ENCODE data around the gene TENT5C. TPM values are rescaled to one million over a fixed set of nuclear protein-coding genes. Genes with fewer than 3 reads are reported as not detected.

Gene TENT5C
- total and polyA plus RNA-seq, 9 of the 15 experiments (the other 6 are each of a cell fraction or from before 2014, with no cell fraction given): 1.8 to 7.7 (median 4.0) TPM

- TF ChIP-seq ZNF3 (CRISPR knock-in tag; IDR thresholded peaks at IDR 0.05) (no peak), NFIC (IDR thresholded peaks at IDR 0.05) (peak; percentile 94), ZNF277 (CRISPR knock-in tag; IDR thresholded peaks at IDR 0.05; ENCODE audit: borderline replicate concordance) (no peak), GATA2 (CRISPR knock-in tag; IDR thresholded peaks at IDR 0.05) (peak; percentile 91), MYC (IDR thresholded peaks at IDR 0.05; ENCODE audit: low read depth, low read length) (0 out of 2 replicates have a peak, but pooled peaks have one; percentile 48), MYC (CRISPR knock-in tag; IDR thresholded peaks at IDR 0.05; ENCODE audit: borderline replicate concordance, low read depth) (no peak), ILK (tag; IDR thresholded peaks at IDR 0.05; ENCODE audit: borderline replicate concordance, low read depth) (no peak), ZNF212 (CRISPR knock-in tag; IDR thresholded peaks at IDR 0.05) (peak; percentile 85; the same call in 1 of the 2 replicates), TCF3 (CRISPR knock-in tag; IDR thresholded peaks at IDR 0.05) (peak; percentile 98), RB1 (IDR thresholded peaks at IDR 0.05; ENCODE audit: low read depth) (0 out of 2 replicates have a peak, but pooled peaks have one; percentile 27), PML (IDR thresholded peaks at IDR 0.05; ENCODE audit: low read length) (peak; percentile 96), RBM39 (optimal IDR thresholded peaks at IDR 0.05; ENCODE audit: low read depth, low read length) (no peak), ATF3 (IDR thresholded peaks at IDR 0.05) (peak; percentile 90), ATF3 (CRISPR knock-in tag; conservative IDR thresholded peaks at IDR 0.05) (no peak), MAFF (IDR thresholded peaks at IDR 0.05; ENCODE audit: low read length) (no peak; the same call in 1 of the 2 replicates), ZSCAN29 (IDR thresholded peaks at IDR 0.05) (0 out of 2 replicates have a peak, but pooled peaks have one; percentile 11), KDM4B (IDR thresholded peaks at IDR 0.05; ENCODE audit: borderline replicate concordance in 2 of 2, low read depth in 1 of 2) (no peak), HOXB6 (CRISPR knock-in tag; IDR thresholded peaks at IDR 0.05; ENCODE audit: borderline replicate concordance) (no peak), ZNF589 (CRISPR knock-in tag; IDR thresholded peaks at IDR 0.05; ENCODE audit: low read depth) (peak; percentile 62), RBM22 (IDR thresholded peaks at IDR 0.05; ENCODE audit: low read depth, low read length, poor library complexity, severe bottlenecking) (no peak), IFI16 (CRISPR knock-in tag; IDR thresholded peaks at IDR 0.05) (no peak), SOX6 (IDR thresholded peaks at IDR 0.05) (peak; percentile 93), ZNF780A (CRISPR knock-in tag; IDR thresholded peaks at IDR 0.05) (no peak), DACH1 (IDR thresholded peaks at IDR 0.05; ENCODE audit: partially characterized antibody) (peak; percentile 82)
- TF ChIP-seq, protein P1, sequence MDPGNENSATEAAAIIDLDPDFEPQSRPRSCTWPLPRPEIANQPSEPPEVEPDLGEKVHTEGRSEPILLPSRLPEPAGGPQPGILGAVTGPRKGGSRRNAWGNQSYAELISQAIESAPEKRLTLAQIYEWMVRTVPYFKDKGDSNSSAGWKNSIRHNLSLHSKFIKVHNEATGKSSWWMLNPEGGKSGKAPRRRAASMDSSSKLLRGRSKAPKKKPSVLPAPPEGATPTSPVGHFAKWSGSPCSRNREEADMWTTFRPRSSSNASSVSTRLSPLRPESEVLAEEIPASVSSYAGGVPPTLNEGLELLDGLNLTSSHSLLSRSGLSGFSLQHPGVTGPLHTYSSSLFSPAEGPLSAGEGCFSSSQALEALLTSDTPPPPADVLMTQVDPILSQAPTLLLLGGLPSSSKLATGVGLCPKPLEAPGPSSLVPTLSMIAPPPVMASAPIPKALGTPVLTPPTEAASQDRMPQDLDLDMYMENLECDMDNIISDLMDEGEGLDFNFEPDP (CRISPR knock-in tag; IDR thresholded peaks at IDR 0.05): no peak
- TF ChIP-seq, protein P2, sequence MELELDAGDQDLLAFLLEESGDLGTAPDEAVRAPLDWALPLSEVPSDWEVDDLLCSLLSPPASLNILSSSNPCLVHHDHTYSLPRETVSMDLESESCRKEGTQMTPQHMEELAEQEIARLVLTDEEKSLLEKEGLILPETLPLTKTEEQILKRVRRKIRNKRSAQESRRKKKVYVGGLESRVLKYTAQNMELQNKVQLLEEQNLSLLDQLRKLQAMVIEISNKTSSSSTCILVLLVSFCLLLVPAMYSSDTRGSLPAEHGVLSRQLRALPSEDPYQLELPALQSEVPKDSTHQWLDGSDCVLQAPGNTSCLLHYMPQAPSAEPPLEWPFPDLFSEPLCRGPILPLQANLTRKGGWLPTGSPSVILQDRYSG (tag; conservative IDR thresholded peaks at IDR 0.05; ENCODE audit: low read depth): no peak
These were observed 7.6 kb downstream of the TENT5C start (continued) for GRCh38 chr1:117613249-117613968.

All from K562 (cell line).